LNCaP clone FGC (cell line): ENCODE data around the gene ALDH16A1.
A peak's percentile ranks its signal among the peaks of the same experiment; 100 is the strongest.
"Not testable (repeated sequence)": the region's sequence is repeated elsewhere in the genome, so short reads cannot be mapped to it uniquely, and the experiment has no call there.

Source experiments
- DNase-seq: peaks from one replicate; pipeline ENCODE4 v3.0.0-alpha.2; 2011; ENCODE audit warnings: low read depth
- H3K4me3 ChIP-seq: 2 replicates; pipeline ENCODE4 v1.5.1; 2011; ENCODE audit warnings: mild to moderate bottlenecking, low read depth, low read length, control low read depth
- CTCF ChIP-seq: IDR thresholded peaks from 2 replicates; pipeline ENCODE4 v1.5.1; 2012; ENCODE audit warnings: mild to moderate bottlenecking; ENCODE audit not compliant: control insufficient read depth, insufficient read depth; ENCODE audit errors: extremely low read depth

The ALDH16A1 gene

GRCh38 chr19:49441210-49441959, 11.6 kb upstream of the ALDH16A1 start, which contains the start of gene SLC17A7:
Gene SLC17A7, minus strand, starts transcription at chr19:49441527. Its CDS starts 148 bp downstream, at chr19:49441379.
- H3K4me3 ChIP-seq, result no peak within 1 kb of the TSS
- no peak for TF ChIP-seq CTCF
- no peak for DNase-seq

- DNase-seq, result no peak
- no peak for TF ChIP-seq CTCF
- H3K4me3 ChIP-seq, result no peak overlapping the region
Observed at GRCh38 chr19:49441960-49442350, 11.1 kb upstream of the ALDH16A1 start.

- H3K4me3 ChIP-seq, result 0 out of 2 replicates have a peak overlapping the region, but pooled peaks have one; percentile 2
- TF ChIP-seq CTCF, result no peak
Observed at GRCh38 chr19:49442354-49442753, 10.7 kb upstream of the ALDH16A1 start.

GRCh38 chr19:49442771-49443365, 10.2 kb upstream of the ALDH16A1 start:
- H3K4me3 ChIP-seq, result peak overlapping the region; percentile 57
- TF ChIP-seq CTCF, result no peak
- DNase-seq, result peak; percentile 76

More at GRCh38 chr19:49442354-49442753, 10.7 kb upstream of the ALDH16A1 start:
- DNase-seq, result no peak

GRCh38 chr19:49443366-49444099, 9.5 kb upstream of the ALDH16A1 start:
- H3K4me3 ChIP-seq, result peak overlapping the region; percentile 57
- TF ChIP-seq CTCF, result peak; percentile 94
- peak; percentile 74 for DNase-seq

GRCh38 chr19:49444100-49444700, 8.8 kb upstream of the ALDH16A1 start:
- H3K4me3 ChIP-seq, DNase-seq: not testable (repeated sequence)

GRCh38 chr19:49445997-49446396, 7.0 kb upstream of the ALDH16A1 start:
- TF ChIP-seq CTCF, result no peak
- no peak for DNase-seq

More at GRCh38 chr19:49445997-49446396, 7.0 kb upstream of the ALDH16A1 start:
- no peak overlapping the region for H3K4me3 ChIP-seq
